ENCODE measurements around the gene NDUFA12.

Gene NDUFA12

DNA sequence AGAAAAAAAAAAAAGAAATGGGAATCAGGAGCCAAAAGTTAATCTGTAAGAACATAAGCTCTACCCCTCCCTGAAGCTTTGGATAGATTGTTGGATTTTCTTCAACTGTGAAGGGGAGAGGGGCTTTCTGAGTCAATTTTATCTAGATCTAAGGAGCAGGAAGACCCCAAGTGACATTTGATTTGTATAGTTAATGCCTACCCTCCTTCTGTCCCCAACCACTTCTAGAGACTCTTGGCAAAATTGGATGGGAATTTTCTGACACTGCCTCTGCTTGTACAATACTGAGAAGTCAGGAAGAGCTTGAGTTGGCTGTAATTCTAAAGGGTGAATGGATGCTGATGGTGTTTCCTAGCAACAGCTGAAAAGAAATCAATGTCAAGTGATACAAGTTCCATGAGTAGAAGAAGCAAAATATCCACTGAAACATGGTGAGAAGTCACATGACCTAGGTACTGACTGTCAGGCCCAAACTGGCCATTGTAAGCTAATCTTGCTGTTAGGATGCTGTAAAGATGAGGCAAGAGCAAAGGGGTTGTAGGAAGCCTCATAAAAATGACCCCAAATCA is 42.2 kb downstream of the NDUFA12 start:
- Histone ChIP-seq H3K9ac (ENCODE audit: low read depth, low read length) (no peak overlapping the region), H3K4me1 (ENCODE audit: control insufficient read depth, insufficient read depth, low read length) (no peaks in the 10 kb centered on the region), H3K4me2 (ENCODE audit: low read length) (no peak overlapping the region), H3K27me3 (ENCODE audit: control insufficient read depth, insufficient read depth, low read length) (no peaks in the 10 kb centered on the region), H3K4me3 (ENCODE audit: low read length) (no peak overlapping the region), H3K36me3 (ENCODE audit: insufficient read depth, low read length) (no peaks in the 10 kb centered on the region), H3K9me3 (replicated peaks; ENCODE audit: low read length) (no peaks in the 10 kb centered on the region)

DNA sequence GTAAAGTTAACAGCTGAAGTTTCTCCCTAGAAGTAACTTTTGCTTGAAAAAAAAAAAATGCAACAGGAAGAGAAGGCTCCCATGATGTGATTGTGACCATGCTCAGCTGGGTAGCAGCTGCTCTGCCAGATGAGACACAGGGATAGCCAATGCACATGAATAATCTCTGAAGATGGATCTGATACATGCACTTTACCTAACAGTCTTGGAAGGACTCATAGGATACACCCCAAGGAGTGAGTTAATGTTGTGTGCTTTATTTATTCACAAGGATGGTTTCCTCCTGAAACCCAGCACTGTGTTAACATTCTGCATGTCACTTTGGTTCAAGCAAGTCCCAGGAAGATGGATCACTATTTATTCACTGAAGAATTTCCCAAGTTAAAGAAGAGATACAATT is 46.5 kb downstream of the NDUFA12 start:
- H3K4me1 ChIP-seq (ENCODE audit: control insufficient read depth, insufficient read depth, low read length): peaks cover 26% of the 10 kb centered on the region
- H3K4me3 ChIP-seq (ENCODE audit: low read length): no peak overlapping the region
- no peak overlapping the region for H3K9ac ChIP-seq (ENCODE audit: low read depth, low read length)
- no peaks in the 10 kb centered on the region for H3K36me3 ChIP-seq (ENCODE audit: insufficient read depth, low read length)
- no peaks in the 10 kb centered on the region for H3K9me3 ChIP-seq (replicated peaks; ENCODE audit: low read length)
- no peak overlapping the region for H3K4me2 ChIP-seq (ENCODE audit: low read length)
- H3K27me3 ChIP-seq (ENCODE audit: control insufficient read depth, insufficient read depth, low read length): no peaks in the 10 kb centered on the region

DNA sequence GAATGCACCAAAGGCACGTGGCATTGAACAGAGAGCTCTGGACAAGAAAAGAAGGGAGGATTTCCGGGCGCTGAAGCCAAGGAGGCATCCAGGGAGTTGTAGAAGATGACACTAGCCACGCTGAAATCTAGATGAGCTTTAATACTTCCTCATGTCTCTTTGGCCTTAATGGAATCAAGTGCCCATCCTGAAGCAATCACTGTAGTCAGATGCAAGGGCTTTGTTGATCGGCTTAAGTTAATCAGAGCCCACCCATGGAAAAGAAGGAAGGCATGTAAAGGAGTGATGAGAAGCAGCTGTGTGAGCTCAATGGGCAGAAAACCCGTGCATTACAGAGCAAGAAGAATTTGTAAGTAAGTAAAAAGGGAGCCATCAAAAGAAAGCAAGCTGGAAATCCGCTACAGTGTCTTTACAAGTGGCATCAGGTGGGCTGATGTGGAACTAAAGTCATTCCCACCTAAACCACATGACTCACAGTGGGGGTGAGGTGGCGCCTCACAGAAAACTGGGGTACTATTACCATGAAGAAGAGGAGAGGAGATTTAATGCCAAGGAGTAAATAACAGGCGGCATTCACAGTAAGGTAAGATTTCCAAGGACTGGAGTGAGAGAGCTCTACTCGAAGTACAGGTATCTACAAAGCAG is 48.4 kb downstream of the NDUFA12 start:
- Histone ChIP-seq H3K4me1 (ENCODE audit: control insufficient read depth, insufficient read depth, low read length) (peaks cover 30% of the 10 kb centered on the region), H3K9me3 (replicated peaks; ENCODE audit: low read length) (no peaks in the 10 kb centered on the region), H3K4me3 (ENCODE audit: low read length) (no peak overlapping the region), H3K27me3 (ENCODE audit: control insufficient read depth, insufficient read depth, low read length) (no peaks in the 10 kb centered on the region), H3K4me2 (ENCODE audit: low read length) (no peak overlapping the region), H3K9ac (ENCODE audit: low read depth, low read length) (no peak overlapping the region), H3K36me3 (ENCODE audit: insufficient read depth, low read length) (no peaks in the 10 kb centered on the region)

DNA sequence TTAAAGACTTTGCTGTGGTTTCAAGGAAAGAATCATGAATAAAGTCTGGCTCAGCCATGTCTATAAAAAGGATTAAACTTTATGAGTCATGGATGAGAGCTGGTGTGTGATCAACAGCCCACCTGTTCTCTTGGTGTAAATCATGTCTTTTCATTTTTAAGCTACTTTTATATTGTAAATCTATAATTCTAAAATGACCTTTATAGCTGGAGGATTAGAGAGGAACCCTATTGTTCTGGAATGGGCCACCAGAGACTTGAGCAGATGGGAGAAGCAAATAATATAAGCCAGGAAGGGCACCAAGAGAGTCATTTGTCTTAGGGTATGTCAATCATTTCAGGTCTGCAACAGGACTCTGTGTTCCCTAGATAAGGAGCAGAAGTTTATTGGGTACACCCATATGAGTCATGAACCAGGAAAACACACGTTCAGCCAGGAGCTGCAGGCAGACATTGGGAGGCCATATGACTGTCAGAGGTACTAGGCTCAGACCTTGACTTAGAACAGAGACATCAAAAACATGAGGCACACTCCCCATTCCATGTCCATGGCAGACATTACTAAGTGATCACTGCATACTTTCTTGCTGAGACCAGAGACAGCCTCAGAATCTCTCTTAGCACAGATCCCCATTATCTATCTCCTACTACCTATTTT is 49.3 kb downstream of the NDUFA12 start:
- H3K9ac ChIP-seq (ENCODE audit: low read depth, low read length): no peak overlapping the region

DNA sequence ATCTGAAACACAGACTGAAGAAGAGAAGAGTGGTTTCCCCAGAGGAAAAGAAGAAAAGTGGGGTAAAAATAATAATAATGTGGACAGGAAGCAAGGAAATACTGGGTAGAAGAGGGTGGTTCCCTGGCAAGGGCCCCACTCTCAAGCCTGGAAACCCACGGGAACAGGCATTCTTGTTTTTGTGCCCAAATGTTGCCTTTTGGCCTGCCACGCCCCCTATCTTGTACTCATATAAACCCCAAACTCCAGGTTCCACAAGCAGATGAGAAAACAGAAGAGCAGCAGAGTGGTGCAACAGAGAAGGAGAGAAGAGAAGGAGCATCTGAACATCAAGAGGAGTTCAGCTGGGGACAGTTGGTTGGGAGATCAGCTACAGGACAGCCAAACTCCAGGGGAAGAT is 51.2 kb downstream of the NDUFA12 start:
- Histone ChIP-seq H3K4me2 (ENCODE audit: low read length) (no peak overlapping the region), H3K27me3 (ENCODE audit: control insufficient read depth, insufficient read depth, low read length) (no peaks in the 10 kb centered on the region), H3K36me3 (ENCODE audit: insufficient read depth, low read length) (no peaks in the 10 kb centered on the region), H3K4me1 (ENCODE audit: control insufficient read depth, insufficient read depth, low read length) (peaks cover 30% of the 10 kb centered on the region), H3K4me3 (ENCODE audit: low read length) (no peak overlapping the region), H3K9ac (ENCODE audit: low read depth, low read length) (no peak overlapping the region), H3K9me3 (replicated peaks; ENCODE audit: low read length) (no peaks in the 10 kb centered on the region)

More for the DNA sequence above, 49.3 kb downstream of the NDUFA12 start:
- Histone ChIP-seq H3K4me2 (ENCODE audit: low read length) (peak overlapping the region; percentile 23), H3K36me3 (ENCODE audit: insufficient read depth, low read length) (no peaks in the 10 kb centered on the region), H3K4me3 (ENCODE audit: low read length) (no peak overlapping the region), H3K27me3 (ENCODE audit: control insufficient read depth, insufficient read depth, low read length) (no peaks in the 10 kb centered on the region), H3K9me3 (replicated peaks; ENCODE audit: low read length) (no peaks in the 10 kb centered on the region), H3K4me1 (ENCODE audit: control insufficient read depth, insufficient read depth, low read length) (peaks cover 30% of the 10 kb centered on the region)

DNA sequence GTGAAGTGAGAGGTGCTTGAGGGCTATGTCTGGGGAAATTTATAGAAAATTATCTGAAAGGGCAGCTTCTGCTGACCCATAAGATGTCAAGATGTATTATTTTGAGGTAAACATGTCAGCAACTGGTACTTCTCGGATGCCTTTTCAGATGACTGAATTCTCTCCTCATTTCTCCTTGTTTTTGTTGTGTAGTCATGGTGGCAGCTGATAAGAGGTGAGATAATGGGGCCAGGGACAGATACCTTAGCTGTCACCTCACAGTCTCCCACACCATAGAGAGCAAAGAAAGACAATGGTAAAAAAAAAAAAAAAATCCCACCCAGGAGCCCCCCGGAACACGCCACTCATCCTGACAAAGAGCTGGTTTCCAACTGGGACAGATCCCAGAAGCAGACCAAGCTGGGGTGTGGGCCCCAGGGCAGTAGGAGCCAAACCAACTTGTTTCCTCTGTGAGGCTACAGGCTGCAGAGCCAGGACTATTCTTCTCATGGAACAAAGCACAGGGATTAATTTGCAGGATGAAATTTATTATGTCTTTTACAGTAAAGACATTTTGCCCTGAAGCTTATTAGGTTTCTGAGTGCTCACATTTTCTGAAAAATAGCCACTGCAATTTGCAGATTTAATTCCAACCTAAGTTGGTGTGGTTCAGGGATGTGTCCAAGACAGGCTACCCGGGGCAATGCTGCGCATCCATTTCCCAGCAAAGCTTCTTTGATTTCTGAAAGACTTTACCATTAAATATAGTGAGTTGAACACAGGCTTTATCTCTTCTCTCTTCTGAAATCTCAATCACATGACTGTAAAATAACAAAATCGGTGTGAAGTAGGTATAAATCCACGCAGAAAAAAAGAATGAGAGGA is 52.2 kb downstream of the NDUFA12 start:
- Histone ChIP-seq H3K9me3 (replicated peaks; ENCODE audit: low read length) (no peaks in the 10 kb centered on the region), H3K36me3 (ENCODE audit: insufficient read depth, low read length) (no peaks in the 10 kb centered on the region), H3K4me2 (ENCODE audit: low read length) (no peak overlapping the region), H3K4me1 (ENCODE audit: control insufficient read depth, insufficient read depth, low read length) (peaks cover 30% of the 10 kb centered on the region), H3K27me3 (ENCODE audit: control insufficient read depth, insufficient read depth, low read length) (no peaks in the 10 kb centered on the region), H3K9ac (ENCODE audit: low read depth, low read length) (no peak overlapping the region), H3K4me3 (ENCODE audit: low read length) (no peak overlapping the region)

DNA sequence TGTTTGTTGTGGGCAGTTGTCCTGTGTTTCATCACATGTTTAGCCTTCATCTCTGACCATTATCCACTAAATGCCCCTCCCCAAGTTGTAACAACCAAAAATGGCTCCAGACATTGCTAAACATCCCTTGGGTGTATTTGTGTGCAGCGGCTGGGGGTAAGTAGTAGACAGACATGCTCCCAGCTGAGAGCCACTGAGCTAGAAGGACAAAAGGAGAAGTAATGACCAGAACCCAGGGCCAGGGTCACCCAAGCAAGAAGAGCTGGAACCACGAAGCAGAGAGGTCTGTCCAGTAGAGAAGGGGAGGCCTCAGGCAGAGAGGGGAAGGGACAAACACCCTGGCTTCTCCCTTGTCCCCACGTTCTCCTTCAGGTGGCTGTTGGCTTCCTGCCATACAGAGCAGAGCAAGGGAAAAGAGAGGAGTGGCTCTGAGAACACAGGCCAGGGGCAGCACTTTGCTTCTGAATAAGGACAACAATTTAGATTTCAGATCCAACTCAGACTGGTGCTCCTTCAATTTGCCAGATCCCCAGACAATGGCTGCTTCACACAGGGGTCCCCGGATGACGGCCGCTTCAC is 55.2 kb downstream of the NDUFA12 start:
- Histone ChIP-seq H3K36me3 (ENCODE audit: insufficient read depth, low read length) (no peaks in the 10 kb centered on the region), H3K9ac (ENCODE audit: low read depth, low read length) (no peak overlapping the region), H3K4me1 (ENCODE audit: control insufficient read depth, insufficient read depth, low read length) (peaks cover 15% of the 10 kb centered on the region), H3K4me2 (ENCODE audit: low read length) (no peak overlapping the region), H3K9me3 (replicated peaks; ENCODE audit: low read length) (no peaks in the 10 kb centered on the region), H3K27me3 (ENCODE audit: control insufficient read depth, insufficient read depth, low read length) (no peaks in the 10 kb centered on the region), H3K4me3 (ENCODE audit: low read length) (no peak overlapping the region)

DNA sequence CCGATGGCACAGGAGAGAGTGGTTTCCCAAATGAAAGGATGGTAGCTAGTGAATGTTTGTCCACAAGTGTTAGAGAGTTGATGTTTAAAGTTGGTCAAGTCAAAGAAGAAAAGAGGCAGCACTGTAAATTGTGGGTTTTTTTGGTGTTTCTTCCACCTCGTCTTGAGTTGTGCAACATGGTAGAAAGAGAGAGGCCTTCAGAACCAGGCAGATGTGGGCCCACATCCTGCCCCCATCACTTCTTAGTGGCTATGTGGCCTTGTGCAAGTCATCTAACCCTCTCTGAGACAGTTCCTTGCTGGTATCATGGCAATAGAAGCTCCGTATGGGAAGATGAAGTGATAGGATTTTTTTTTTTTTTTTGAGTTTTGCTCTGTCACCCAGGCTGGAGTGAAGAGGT is 60.8 kb downstream of the NDUFA12 start:
- peaks cover 14% of the 10 kb centered on the region for H3K4me1 ChIP-seq (ENCODE audit: control insufficient read depth, insufficient read depth, low read length)

DNA sequence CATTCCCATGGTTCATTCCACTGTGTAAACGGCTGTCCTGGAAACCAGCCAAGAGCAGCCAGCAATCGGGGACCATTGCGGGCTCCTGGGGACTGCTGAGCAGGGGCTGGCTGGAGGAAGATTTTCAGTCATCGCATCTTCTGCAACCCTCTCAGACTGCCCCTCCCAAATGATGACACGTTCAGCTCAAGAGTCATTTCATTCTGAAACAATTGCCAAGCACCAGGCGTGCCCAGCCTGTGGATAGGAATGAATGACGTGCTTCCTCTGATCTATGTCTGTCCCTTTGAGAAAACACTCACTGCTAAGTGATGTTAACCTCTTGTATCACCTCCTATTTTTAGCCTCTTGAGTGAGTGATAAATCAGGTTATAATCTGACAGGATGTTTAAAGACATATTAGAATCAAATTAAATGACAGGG is 62.0 kb downstream of the NDUFA12 start:
- Histone ChIP-seq H3K4me1 (ENCODE audit: control insufficient read depth, insufficient read depth, low read length) (peaks cover 14% of the 10 kb centered on the region), H3K9ac (ENCODE audit: low read depth, low read length) (peak overlapping the region; percentile 62), H3K9me3 (replicated peaks; ENCODE audit: low read length) (no peaks in the 10 kb centered on the region), H3K36me3 (ENCODE audit: insufficient read depth, low read length) (no peaks in the 10 kb centered on the region), H3K4me3 (ENCODE audit: low read length) (no peak overlapping the region), H3K27me3 (ENCODE audit: control insufficient read depth, insufficient read depth, low read length) (no peaks in the 10 kb centered on the region), H3K4me2 (ENCODE audit: low read length) (peak overlapping the region; percentile 27)

More for the DNA sequence above, 60.8 kb downstream of the NDUFA12 start:
- Histone ChIP-seq H3K9ac (ENCODE audit: low read depth, low read length) (no peak overlapping the region), H3K4me2 (ENCODE audit: low read length) (no peak overlapping the region), H3K9me3 (replicated peaks; ENCODE audit: low read length) (no peaks in the 10 kb centered on the region), H3K27me3 (ENCODE audit: control insufficient read depth, insufficient read depth, low read length) (no peaks in the 10 kb centered on the region), H3K4me3 (ENCODE audit: low read length) (no peak overlapping the region), H3K36me3 (ENCODE audit: insufficient read depth, low read length) (no peaks in the 10 kb centered on the region)

DNA sequence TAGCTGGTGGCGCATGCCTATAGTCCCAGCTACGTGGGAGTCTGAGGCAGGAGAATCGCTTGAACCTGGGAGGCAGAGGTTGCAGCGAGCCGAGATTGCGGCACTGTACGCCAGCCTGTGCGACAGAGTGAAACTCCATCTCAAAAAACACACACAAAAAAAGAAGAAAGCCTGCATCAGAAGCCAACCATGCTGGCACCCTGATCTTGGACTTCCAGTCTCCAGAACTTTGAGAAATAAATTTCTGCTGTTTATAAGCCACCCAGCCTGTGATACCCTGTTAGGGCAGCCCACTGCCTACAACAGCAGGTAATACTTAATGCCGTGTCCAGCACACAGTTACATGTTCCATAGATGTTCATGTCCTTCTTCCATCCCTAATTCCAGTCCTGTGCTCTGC is 62.7 kb downstream of the NDUFA12 start:
- Histone ChIP-seq H3K9ac (ENCODE audit: low read depth, low read length) (peak overlapping the region; percentile 62), H3K4me3 (ENCODE audit: low read length) (no peak overlapping the region), H3K27me3 (ENCODE audit: control insufficient read depth, insufficient read depth, low read length) (no peaks in the 10 kb centered on the region), H3K4me1 (ENCODE audit: control insufficient read depth, insufficient read depth, low read length) (peaks cover 14% of the 10 kb centered on the region), H3K36me3 (ENCODE audit: insufficient read depth, low read length) (no peaks in the 10 kb centered on the region), H3K4me2 (ENCODE audit: low read length) (peak overlapping the region; percentile 27), H3K9me3 (replicated peaks; ENCODE audit: low read length) (no peaks in the 10 kb centered on the region)

DNA sequence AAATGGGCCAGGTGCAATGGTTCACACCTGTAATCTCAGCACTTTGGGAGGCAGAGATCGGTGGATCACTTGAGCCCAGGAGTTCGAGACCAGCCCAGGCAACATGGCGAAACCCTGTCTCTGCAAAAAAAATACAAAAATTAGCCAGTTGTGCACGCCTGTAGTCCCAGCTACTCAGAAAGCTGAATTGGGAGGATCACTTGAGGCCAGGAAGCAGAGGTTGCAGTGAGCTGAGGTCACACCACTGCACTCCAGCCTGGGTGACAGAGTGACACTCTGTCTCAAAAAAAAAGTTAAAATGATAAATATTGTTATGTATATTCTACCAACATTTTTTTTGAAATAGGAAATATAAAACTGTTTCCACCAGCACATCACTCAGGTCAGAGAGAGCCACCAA is 64.9 kb downstream of the NDUFA12 start:
- H3K4me2 ChIP-seq (ENCODE audit: low read length): no peak overlapping the region
- H3K4me1 ChIP-seq (ENCODE audit: control insufficient read depth, insufficient read depth, low read length): peaks cover 14% of the 10 kb centered on the region
- no peaks in the 10 kb centered on the region for H3K9me3 ChIP-seq (replicated peaks; ENCODE audit: low read length)
- no peaks in the 10 kb centered on the region for H3K27me3 ChIP-seq (ENCODE audit: control insufficient read depth, insufficient read depth, low read length)
- H3K4me3 ChIP-seq (ENCODE audit: low read length): no peak overlapping the region
- H3K36me3 ChIP-seq (ENCODE audit: insufficient read depth, low read length): no peaks in the 10 kb centered on the region
- no peak overlapping the region for H3K9ac ChIP-seq (ENCODE audit: low read depth, low read length)
